Ecto neural progenitor cell (in vitro differentiated cells): ENCODE results near the gene TNFAIP8L1.

Experiments
- DNase-seq: peaks from one replicate; pipeline ENCODE4 v3.0.0-alpha.2; 2018; ENCODE audit warnings: low spot score

Gene TNFAIP8L1

GRCh38 chr19:4703671-4704316, 64.5 kb downstream of the TNFAIP8L1 start:
- no peak for DNase-seq

- no peak for DNase-seq
Observed at GRCh38 chr19:4704317-4704673, 65.0 kb downstream of the TNFAIP8L1 start.
